Measurements from ENCODE around the gene HAGHL.
"Not testable (repeated sequence)": the region's sequence is repeated elsewhere in the genome, so short reads cannot be mapped to it uniquely, and the experiment has no call there.

HAGHL gene

GRCh38 chr16:774086-775001, 47.4 kb downstream of the HAGHL start:
- DNase-seq (ENCODE audit: low read depth in 2 of 2) = no peak

- no peak for DNase-seq (ENCODE audit: low read depth in 2 of 2)
Observed at GRCh38 chr16:775236-775796, 48.4 kb downstream of the HAGHL start.

- DNase-seq (ENCODE audit: low read depth in 2 of 2) = not testable (repeated sequence)
Observed at GRCh38 chr16:776298-776697, 49.4 kb downstream of the HAGHL start.

- DNase-seq (ENCODE audit: low read depth in 2 of 2) = no peak
Observed at GRCh38 chr16:776824-777223, 49.9 kb downstream of the HAGHL start.

- no peak for DNase-seq (ENCODE audit: low read depth in 2 of 2)
Observed at GRCh38 chr16:777826-778225, 50.9 kb downstream of the HAGHL start.

- DNase-seq (ENCODE audit: low read depth in 2 of 2) = no peak
Observed at GRCh38 chr16:778447-778846, 51.5 kb downstream of the HAGHL start.

- no peak for DNase-seq (ENCODE audit: low read depth in 2 of 2)
Observed at GRCh38 chr16:778909-779527, 52.1 kb downstream of the HAGHL start.
